Activated CD4-positive, alpha-beta T cell treated with anti-CD3 and anti-CD28 coated beads, Interleukin-2, amount 10 ng/mL, durations not matched to agents 7 days and 5 days (primary cell): ENCODE results near the gene SLC9A3. TPM values are rescaled to one million over a fixed set of nuclear protein-coding genes. Genes with fewer than 3 reads are reported as not detected.

Source experiments
- CTCF ChIA-PET: fragments of 350-600 bp; sonication (Branson Sonifier 250); formaldehyde crosslinking; loops from one replicate; lab custom pipeline; 2021; ENCODE audit warnings: antibody characterized with exemption; lab: Charles Lee
- POLR2A ChIA-PET: fragments of 350-600 bp; sonication (Branson Sonifier 250); formaldehyde crosslinking; loops from one replicate; lab custom pipeline; 2021; ENCODE audit warnings: antibody characterized with exemption; lab: Charles Lee
- DNase-seq: peaks from one replicate; pipeline ENCODE4 v3.0.0-alpha.2; 2020
- H3K27ac Mint-ChIP-seq: one replicate; pipeline ENCODE4 v1.8.0; 2021; ENCODE audit warnings: mild to moderate bottlenecking, moderate library complexity, mixed read lengths
- H3K27me3 Mint-ChIP-seq: one replicate; pipeline ENCODE4 v1.8.0; 2021; ENCODE audit warnings: mixed read lengths
- H3K36me3 Mint-ChIP-seq: one replicate; pipeline ENCODE4 v1.8.0; 2021; ENCODE audit warnings: low read depth, mixed read lengths
- H3K4me1 Mint-ChIP-seq: one replicate; pipeline ENCODE4 v1.8.0; 2021; ENCODE audit warnings: mixed read lengths
- H3K4me3 Mint-ChIP-seq: one replicate; pipeline ENCODE4 v1.8.0; 2021; ENCODE audit warnings: mild to moderate bottlenecking, moderate library complexity, mixed read lengths
- H3K9me3 Mint-ChIP-seq: one replicate; pipeline ENCODE4 v1.8.0; 2021; ENCODE audit warnings: mixed read lengths
- total RNA-seq, 2 experiments: library from RNA; stranded (reverse); gene quantifications; one replicate each; pipeline ENCODE4 v1.2.3, GENCODE V29; 2021

Gene SLC9A3
- total RNA-seq, 2 experiments from 2014 or later: 1.4 to 2.2 TPM

GRCh38 chr5:533243-533954, 9.2 kb upstream of the SLC9A3 start:
- H3K27me3 Mint-ChIP-seq: peaks cover 26% of the 10 kb centered on the region
- DNase-seq: no peak
- CTCF ChIA-PET: interaction anchor here (0.6 to 2.6 kb wide), 2 partner anchors 11 to 26 kb away, joined by 4 to 5 read pairs; no protein-coding TSS in a partner anchor
- POLR2A ChIA-PET: no interaction called here
- no peak overlapping the region for H3K4me3 Mint-ChIP-seq
- H3K4me1 Mint-ChIP-seq: peaks cover 13% of the 10 kb centered on the region
- H3K27ac Mint-ChIP-seq: no peak overlapping the region
- no peaks in the 10 kb centered on the region for H3K9me3 Mint-ChIP-seq
- no peaks in the 10 kb centered on the region for H3K36me3 Mint-ChIP-seq

- POLR2A ChIA-PET: interaction anchor here (0.6 kb wide), 1 partner anchor 221 kb away, joined by 8 read pairs; no protein-coding TSS in a partner anchor
- peaks cover 14% of the 10 kb centered on the region for H3K4me1 Mint-ChIP-seq
- no peaks in the 10 kb centered on the region for H3K9me3 Mint-ChIP-seq
- H3K27me3 Mint-ChIP-seq: peaks cover 28% of the 10 kb centered on the region
- CTCF ChIA-PET: interaction anchor here (2.6 kb wide), 1 partner anchor 12 kb away, joined by 5 read pairs; no protein-coding TSS in a partner anchor
- no peak overlapping the region for H3K4me3 Mint-ChIP-seq
- H3K36me3 Mint-ChIP-seq: no peaks in the 10 kb centered on the region
- no peak overlapping the region for H3K27ac Mint-ChIP-seq
- DNase-seq: no peak
Measured at GRCh38 chr5:532521-533242, 8.4 kb upstream of the SLC9A3 start.

- Mint-ChIP-seq H3K9me3 (no peaks in the 10 kb centered on the region), H3K4me3 (no peak overlapping the region), H3K36me3 (no peaks in the 10 kb centered on the region), H3K27ac (no peak overlapping the region), H3K4me1 (peaks cover 23% of the 10 kb centered on the region), H3K27me3 (peaks cover 36% of the 10 kb centered on the region)
- ChIA-PET CTCF (interaction anchor here (1.0 to 2.6 kb wide), 2 partner anchors 8 to 13 kb away, joined by 3 to 5 read pairs; no protein-coding TSS in a partner anchor), POLR2A (no interaction called here)
- DNase-seq: no peak
Measured at GRCh38 chr5:531749-532315, 7.6 kb upstream of the SLC9A3 start.

GRCh38 chr5:531101-531748, 7.0 kb upstream of the SLC9A3 start:
- Mint-ChIP-seq H3K4me3 (no peak overlapping the region), H3K9me3 (no peaks in the 10 kb centered on the region), H3K36me3 (no peaks in the 10 kb centered on the region), H3K27me3 (peaks cover 41% of the 10 kb centered on the region), H3K4me1 (peaks cover 25% of the 10 kb centered on the region), H3K27ac (no peak overlapping the region)
- DNase-seq: no peak
- CTCF ChIA-PET: interaction anchor here (1.0 to 2.6 kb wide), 2 partner anchors 9 to 13 kb away, joined by 3 to 5 read pairs; no protein-coding TSS in a partner anchor
- POLR2A ChIA-PET: no interaction called here

- Mint-ChIP-seq H3K36me3 (no peaks in the 10 kb centered on the region), H3K4me1 (peaks cover 32% of the 10 kb centered on the region), H3K4me3 (no peak overlapping the region), H3K9me3 (no peaks in the 10 kb centered on the region), H3K27me3 (peaks cover 50% of the 10 kb centered on the region), H3K27ac (no peak overlapping the region)
- DNase-seq: no peak
- CTCF ChIA-PET: interaction anchor here (1.0 kb wide), 1 partner anchor 11 kb away, joined by 3 read pairs; no protein-coding TSS in a partner anchor
- POLR2A ChIA-PET: no interaction called here
Measured at GRCh38 chr5:530001-530955, 6.0 kb upstream of the SLC9A3 start.

- Mint-ChIP-seq H3K27me3 (peaks cover 56% of the 10 kb centered on the region), H3K9me3 (no peaks in the 10 kb centered on the region), H3K36me3 (no peaks in the 10 kb centered on the region), H3K4me1 (peaks cover 36% of the 10 kb centered on the region), H3K27ac (no peak overlapping the region), H3K4me3 (no peak overlapping the region)
- CTCF ChIA-PET: interaction anchor here (1.0 to 1.1 kb wide), 2 partner anchors 9 to 12 kb away, joined by 3 read pairs; no protein-coding TSS in a partner anchor
- DNase-seq: peak; percentile 23
- POLR2A ChIA-PET: interaction anchor here (0.7 kb wide), 1 partner anchor 721 kb away, joined by 4 read pairs; no protein-coding TSS in a partner anchor
Measured at GRCh38 chr5:528629-529511, 4.6 kb upstream of the SLC9A3 start.

- no peaks in the 10 kb centered on the region for H3K9me3 Mint-ChIP-seq
- no peaks in the 10 kb centered on the region for H3K36me3 Mint-ChIP-seq
- H3K27ac Mint-ChIP-seq: no peak overlapping the region
- H3K27me3 Mint-ChIP-seq: peaks cover 63% of the 10 kb centered on the region
- ChIA-PET CTCF (interaction anchor here (1.1 kb wide), 1 partner anchor 13 kb away, joined by 3 read pairs; no protein-coding TSS in a partner anchor), POLR2A (no interaction called here)
- peaks cover 39% of the 10 kb centered on the region for H3K4me1 Mint-ChIP-seq
- peak overlapping the region; percentile 36 for H3K4me3 Mint-ChIP-seq
- peak; percentile 54 for DNase-seq
Measured at GRCh38 chr5:527646-528628, 3.7 kb upstream of the SLC9A3 start.

- Mint-ChIP-seq H3K27ac (no peak overlapping the region), H3K36me3 (no peaks in the 10 kb centered on the region), H3K4me3 (no peak overlapping the region), H3K4me1 (peaks cover 39% of the 10 kb centered on the region), H3K27me3 (peaks cover 72% of the 10 kb centered on the region), H3K9me3 (no peaks in the 10 kb centered on the region)
- ChIA-PET POLR2A (no interaction called here), CTCF (no interaction called here)
- no peak for DNase-seq
Measured at GRCh38 chr5:526456-527088, 2.3 kb upstream of the SLC9A3 start.

GRCh38 chr5:525916-526315, 1.7 kb upstream of the SLC9A3 start:
- POLR2A ChIA-PET: no interaction called here
- H3K36me3 Mint-ChIP-seq: no peaks in the 10 kb centered on the region
- no peak overlapping the region for H3K27ac Mint-ChIP-seq
- peaks cover 39% of the 10 kb centered on the region for H3K4me1 Mint-ChIP-seq
- H3K27me3 Mint-ChIP-seq: peaks cover 70% of the 10 kb centered on the region
- CTCF ChIA-PET: interaction anchor here (1.1 kb wide), 1 partner anchor 11 kb away, joined by 3 read pairs; no protein-coding TSS in a partner anchor
- H3K9me3 Mint-ChIP-seq: no peaks in the 10 kb centered on the region
- no peak for DNase-seq
- no peak overlapping the region for H3K4me3 Mint-ChIP-seq
